NT2/D1 (cell line): Measurements from ENCODE around the gene PNRC2.

ENCODE experiments used
- DNase-seq: peaks from one replicate; pipeline ENCODE4 v3.0.0-alpha.2; 2011; ENCODE audit warnings: low read depth, low spot score
- H3K27me3 ChIP-seq: 2 replicates; pipeline ENCODE4 v1.6.0; 2011; ENCODE audit warnings: mild to moderate bottlenecking; ENCODE audit not compliant: insufficient read length, insufficient read depth
- H3K36me3 ChIP-seq: 2 replicates; pipeline ENCODE4 v1.6.1; 2011; ENCODE audit warnings: mild to moderate bottlenecking, low read length, mixed read lengths; ENCODE audit not compliant: insufficient read depth, insufficient read length
- H3K4me1 ChIP-seq: 2 replicates; pipeline ENCODE4 v1.5.1; 2011; ENCODE audit not compliant: insufficient read depth, insufficient read length
- H3K4me3 ChIP-seq: 2 replicates; pipeline ENCODE4 v1.5.1; 2011; ENCODE audit warnings: low read depth; ENCODE audit not compliant: insufficient read length
- H3K9ac ChIP-seq: 2 replicates; pipeline ENCODE4 v1.6.0; 2011; ENCODE audit warnings: low read depth; ENCODE audit not compliant: insufficient read length
- H3K9me3 ChIP-seq: 2 replicates; pipeline ENCODE4 v1.5.1; 2011; ENCODE audit warnings: mild to moderate bottlenecking, low read length; ENCODE audit not compliant: insufficient read depth
- SUZ12 ChIP-seq: IDR thresholded peaks from 2 replicates; pipeline ENCODE4 v1.6.1; 2011; ENCODE audit not compliant: insufficient read length, insufficient read depth; ENCODE audit errors: extremely low read depth
- YY1 ChIP-seq: IDR thresholded peaks from 2 replicates; pipeline ENCODE4 v1.6.1; 2011; ENCODE audit not compliant: insufficient read length, insufficient read depth
- ZNF274 ChIP-seq: IDR thresholded peaks from 2 replicates; pipeline ENCODE4 v1.6.1; 2011; ENCODE audit warnings: mild to moderate bottlenecking, low read depth, low read length

PNRC2 gene

GRCh38 chr1:23959461-23960290 is at the start of gene PNRC2:
TSS of gene PNRC2 (plus strand) at chr1:23959828. CDS start at chr1:23961458, 1,630 bp downstream.
- peak; percentile 95 for DNase-seq
- Histone ChIP-seq H3K9ac (peak within 1 kb of the TSS; percentile 97), H3K4me3 (peak within 1 kb of the TSS; percentile 88), H3K27me3 (no peaks in the 10 kb centered on the region), H3K4me1 (peaks cover 4% of the 10 kb centered on the region), H3K36me3 (peaks cover 25% of the 10 kb centered on the region), H3K9me3 (no peaks in the 10 kb centered on the region)
- TF ChIP-seq YY1 (peak; percentile 89), SUZ12 (no peak), ZNF274 (no peak)

- H3K27me3 ChIP-seq = no peaks in the 10 kb centered on the region
- H3K9me3 ChIP-seq = peaks cover 4% of the 10 kb centered on the region; the same call in 1 of the 2 replicates
- H3K36me3 ChIP-seq = no peaks in the 10 kb centered on the region
- TF ChIP-seq SUZ12 (no peak), YY1 (no peak), ZNF274 (no peak)
- H3K9ac ChIP-seq = no peak overlapping the region
- DNase-seq = no peak
- peaks cover 10% of the 10 kb centered on the region for H3K4me1 ChIP-seq
- no peak overlapping the region for H3K4me3 ChIP-seq
These were observed 49.5 kb upstream of the PNRC2 start for GRCh38 chr1:23910144-23910543.

GRCh38 chr1:23910553-23911246 is 48.9 kb upstream of the PNRC2 start:
- no peaks in the 10 kb centered on the region for H3K36me3 ChIP-seq
- H3K9ac ChIP-seq = no peak overlapping the region
- peaks cover 4% of the 10 kb centered on the region; the same call in 1 of the 2 replicates for H3K9me3 ChIP-seq
- H3K4me1 ChIP-seq = peaks cover 10% of the 10 kb centered on the region
- DNase-seq = no peak
- H3K4me3 ChIP-seq = no peak overlapping the region
- no peaks in the 10 kb centered on the region for H3K27me3 ChIP-seq
- no peak for TF ChIP-seq ZNF274
- no peak for TF ChIP-seq SUZ12
- no peak for TF ChIP-seq YY1

- H3K36me3 ChIP-seq = no peaks in the 10 kb centered on the region
- H3K27me3 ChIP-seq = no peaks in the 10 kb centered on the region
- peaks cover 10% of the 10 kb centered on the region for H3K4me1 ChIP-seq
- no peak overlapping the region for H3K9ac ChIP-seq
- DNase-seq = no peak
- TF ChIP-seq YY1 (no peak), ZNF274 (no peak), SUZ12 (no peak)
- H3K4me3 ChIP-seq = no peak overlapping the region
- H3K9me3 ChIP-seq = peaks cover 4% of the 10 kb centered on the region; the same call in 1 of the 2 replicates
These were observed 47.7 kb upstream of the PNRC2 start for GRCh38 chr1:23911921-23912320.

GRCh38 chr1:23913212-23913880 is 46.3 kb upstream of the PNRC2 start, which contains the start of gene CNR2:
TSS of gene CNR2 (minus strand) at chr1:23913362. CDS start at chr1:23875617, 37,745 bp downstream.
- Histone ChIP-seq H3K9me3 (peaks cover 4% of the 10 kb centered on the region; the same call in 1 of the 2 replicates), H3K9ac (no peak within 1 kb of the TSS), H3K4me3 (no peak within 1 kb of the TSS), H3K36me3 (no peaks in the 10 kb centered on the region), H3K4me1 (peaks cover 10% of the 10 kb centered on the region), H3K27me3 (no peaks in the 10 kb centered on the region)
- no peak for TF ChIP-seq SUZ12
- DNase-seq = no peak

GRCh38 chr1:23914921-23915320 is 44.7 kb upstream of the PNRC2 start:
- peaks cover 4% of the 10 kb centered on the region for H3K4me1 ChIP-seq
- TF ChIP-seq ZNF274 = no peak
- no peak for TF ChIP-seq SUZ12
- TF ChIP-seq YY1 = no peak

GRCh38 chr1:23915466-23915865 is 44.2 kb upstream of the PNRC2 start:
- TF ChIP-seq YY1 = no peak
- TF ChIP-seq SUZ12 = no peak
- no peak for TF ChIP-seq ZNF274
- Histone ChIP-seq H3K27me3 (no peaks in the 10 kb centered on the region), H3K4me3 (no peak overlapping the region), H3K9ac (no peak overlapping the region), H3K4me1 (peaks cover 4% of the 10 kb centered on the region), H3K9me3 (peaks cover 4% of the 10 kb centered on the region; the same call in 1 of the 2 replicates), H3K36me3 (no peaks in the 10 kb centered on the region)
- no peak for DNase-seq

More at GRCh38 chr1:23914921-23915320, 44.7 kb upstream of the PNRC2 start:
- Histone ChIP-seq H3K9me3 (peaks cover 4% of the 10 kb centered on the region; the same call in 1 of the 2 replicates), H3K36me3 (no peaks in the 10 kb centered on the region), H3K4me3 (no peak overlapping the region), H3K27me3 (no peaks in the 10 kb centered on the region), H3K9ac (no peak overlapping the region)
- DNase-seq = no peak
